Neuronal stem cell (in vitro differentiated cells): Measurements from ENCODE around the gene ZBED2.

Experiments used
- DNase-seq: peaks from one replicate; pipeline ENCODE4 v3.0.0-alpha.2; 2013; ENCODE audit warnings: low spot score
- H2AFZ ChIP-seq: one replicate; pipeline ENCODE4 v1.6.1; 2013; ENCODE audit warnings: mild to moderate bottlenecking, low read length, inconsistent platforms
- H2AK5ac ChIP-seq: 2 replicates; pipeline ENCODE4 v1.6.1; 2013; ENCODE audit warnings: low read depth, mild to moderate bottlenecking, inconsistent platforms, low read length, moderate library complexity, mixed read lengths
- H2BK120ac ChIP-seq: 2 replicates; pipeline ENCODE4 v1.6.1; 2013; ENCODE audit warnings: low read depth, mild to moderate bottlenecking, inconsistent platforms, low read length, moderate library complexity, mixed read lengths
- H2BK12ac ChIP-seq: one replicate; pipeline ENCODE4 v1.6.1; 2013; ENCODE audit warnings: low read length, inconsistent platforms
- H2BK15ac ChIP-seq: 2 replicates; pipeline ENCODE4 v1.6.1; 2013; ENCODE audit warnings: mild to moderate bottlenecking, low read length, inconsistent platforms, mixed read lengths
- H2BK5ac ChIP-seq: one replicate; pipeline ENCODE4 v1.6.1; 2013; ENCODE audit warnings: inconsistent platforms, mild to moderate bottlenecking, low read length, moderate library complexity
- H3K14ac ChIP-seq: one replicate; pipeline ENCODE4 v1.6.1; 2013; ENCODE audit warnings: low read length, inconsistent platforms
- H3K18ac ChIP-seq: 2 replicates; pipeline ENCODE4 v1.6.1; 2013; ENCODE audit warnings: low read length, inconsistent platforms
- H3K23ac ChIP-seq: 2 replicates; pipeline ENCODE4 v1.6.1; 2013; ENCODE audit warnings: low read depth, mild to moderate bottlenecking, mixed read lengths, low read length, inconsistent platforms; ENCODE audit not compliant: poor library complexity
- H3K27ac ChIP-seq: replicated peaks from 3 replicates; pipeline ENCODE4 v1.5.1; 2013; ENCODE audit warnings: low read length, inconsistent platforms
- H3K27me3 ChIP-seq, 3 experiments: 2 replicates each; pipeline ENCODE4 v1.6.1; 2013; ENCODE audit warnings: low read length in 3 of 3, mild to moderate bottlenecking in 2 of 3, inconsistent platforms in 1 of 3, low read depth in 1 of 3, mixed read lengths in 1 of 3, moderate library complexity in 1 of 3; ENCODE audit not compliant: control insufficient read depth in 3 of 3, insufficient read depth in 3 of 3
- H3K36me3 ChIP-seq, 2 donors: replicated peaks in 1 of 2; 2 replicates each; pipeline ENCODE4 v1.6.1; 2013; ENCODE audit warnings: low read length in 2 of 2; ENCODE audit not compliant: control insufficient read depth in 2 of 2, insufficient read depth in 2 of 2
- H3K4ac ChIP-seq: 2 replicates; pipeline ENCODE4 v1.6.1; 2013; ENCODE audit warnings: inconsistent platforms, mild to moderate bottlenecking, low read length, moderate library complexity
- H3K4me1 ChIP-seq, 2 donors: 1 replicate in 1 of 2; 2 replicates in 1 of 2; pipeline ENCODE4 v1.6.1; 2013; ENCODE audit warnings: low read length in 2 of 2, low read depth in 1 of 2; ENCODE audit not compliant: control insufficient read depth in 2 of 2, insufficient read depth in 1 of 2
- H3K4me2 ChIP-seq: one replicate; pipeline ENCODE4 v1.6.1; 2013; ENCODE audit warnings: mild to moderate bottlenecking, low read length, inconsistent platforms; ENCODE audit not compliant: insufficient read depth, poor library complexity, severe bottlenecking
- H3K4me3 ChIP-seq, 2 donors: 2 replicates each; pipeline ENCODE4 v1.5.1; 2013; ENCODE audit warnings: low read length in 2 of 2, mild to moderate bottlenecking in 2 of 2, inconsistent platforms in 1 of 2, moderate library complexity in 1 of 2
- H3K79me1 ChIP-seq: one replicate; pipeline ENCODE4 v1.6.1; 2013; ENCODE audit warnings: low read depth, mild to moderate bottlenecking, inconsistent platforms, low read length, moderate library complexity
- H3K9ac ChIP-seq: one replicate; pipeline ENCODE4 v1.6.1; 2013; ENCODE audit warnings: mild to moderate bottlenecking, low read depth, low read length, inconsistent platforms; ENCODE audit not compliant: poor library complexity
- H3K9me3 ChIP-seq, 2 donors: replicated peaks in 1 of 2; 2 replicates each; pipeline versions ENCODE3 to v1.6.1; 2013; ENCODE audit warnings: low read length in 2 of 2, mild to moderate bottlenecking in 2 of 2, inconsistent platforms in 1 of 2, low read depth in 1 of 2, mixed read lengths in 1 of 2, moderate library complexity in 1 of 2; ENCODE audit not compliant: control insufficient read depth in 2 of 2, insufficient read depth in 1 of 2
- H4K8ac ChIP-seq: one replicate; pipeline ENCODE4 v1.6.1; 2013; ENCODE audit warnings: low read depth, mild to moderate bottlenecking, inconsistent platforms, low read length, moderate library complexity
- H4K91ac ChIP-seq: one replicate; pipeline ENCODE4 v1.6.1; 2013; ENCODE audit warnings: low read length, low read depth, mild to moderate bottlenecking, inconsistent platforms; ENCODE audit not compliant: poor library complexity
- WGBS, 2 donors: extraction: QIAGEN DNeasy Blood & Tissue Kit; methylation state at CpG; one replicate each; pipeline ENCODE4 v1.1.7; 2013; ENCODE audit warnings: missing lambda C conversion rate in 2 of 2, mixed read lengths in 1 of 2; ENCODE audit not compliant: insufficient read length in 2 of 2, insufficient replicate concordance in 1 of 2; ENCODE audit errors: extremely low coverage in 2 of 2; 5-methylcytosine and 5-hydroxymethylcytosine counted together

The ZBED2 gene

GRCh38 chr3:111616417-111617105 is 21.4 kb upstream of the ZBED2 start:
- no peak overlapping the region for H2BK5ac ChIP-seq
- H3K4me3 ChIP-seq, result peak overlapping the region in 1 of 2 donors; percentile 28
- H3K9ac ChIP-seq, result no peak overlapping the region
- no peaks in the 10 kb centered on the region for H3K4me1 ChIP-seq
- peaks cover 0 to 8% of the 10 kb centered on the region in 2 donors for H3K9me3 ChIP-seq
- WGBS, 2 donors, result no CpG with 5 or more reads among the region's 6 CpGs
- H3K18ac ChIP-seq, result peak overlapping the region; percentile 72
- no peak overlapping the region for H3K14ac ChIP-seq
- no peak overlapping the region for H2BK120ac ChIP-seq
- no peak overlapping the region for H4K91ac ChIP-seq
- no peak overlapping the region for H2BK15ac ChIP-seq
- DNase-seq, result no peak
- H3K36me3 ChIP-seq, result no peaks in the 10 kb centered on the region
- H3K4me2 ChIP-seq, result no peak overlapping the region
- no peak overlapping the region for H2AK5ac ChIP-seq
- H4K8ac ChIP-seq, result no peak overlapping the region
- H3K4ac ChIP-seq, result no peak overlapping the region
- peak overlapping the region; percentile 43 for H2BK12ac ChIP-seq
- H3K79me1 ChIP-seq, result no peaks in the 10 kb centered on the region
- H3K27ac ChIP-seq, result no peak overlapping the region
- no peak overlapping the region for H2AFZ ChIP-seq
- H3K27me3 ChIP-seq, result no peaks in the 10 kb centered on the region
- peak overlapping the region; percentile 17 for H3K23ac ChIP-seq

GRCh38 chr3:111615880-111616279 is 20.7 kb upstream of the ZBED2 start:
- Histone ChIP-seq H3K23ac (no peak overlapping the region), H2BK12ac (no peak overlapping the region), H2BK15ac (no peak overlapping the region), H2AK5ac (no peak overlapping the region), H3K36me3 (no peaks in the 10 kb centered on the region), H3K9ac (no peak overlapping the region), H3K4me2 (no peak overlapping the region), H3K4ac (no peak overlapping the region), H4K91ac (no peak overlapping the region), H3K14ac (no peak overlapping the region), H3K4me3 (no peak overlapping the region), H4K8ac (no peak overlapping the region), H2AFZ (no peak overlapping the region), H3K18ac (no peak overlapping the region), H3K79me1 (no peaks in the 10 kb centered on the region), H3K9me3 (peaks cover 0 to 8% of the 10 kb centered on the region in 2 donors), H2BK120ac (no peak overlapping the region), H3K27ac (no peak overlapping the region), H2BK5ac (no peak overlapping the region), H3K4me1 (no peaks in the 10 kb centered on the region), H3K27me3 (no peaks in the 10 kb centered on the region)
- WGBS, 2 donors, result no CpG with 5 or more reads among the region's 3 CpGs
- DNase-seq, result no peak

GRCh38 chr3:111613294-111613693 is 18.1 kb upstream of the ZBED2 start:
- Histone ChIP-seq H3K18ac (no peak overlapping the region), H2BK15ac (no peak overlapping the region), H4K8ac (no peak overlapping the region), H2AK5ac (no peak overlapping the region), H3K36me3 (no peaks in the 10 kb centered on the region), H2BK5ac (no peak overlapping the region), H3K79me1 (no peaks in the 10 kb centered on the region), H3K23ac (no peak overlapping the region), H3K4me2 (no peak overlapping the region), H4K91ac (no peak overlapping the region), H2BK12ac (no peak overlapping the region), H3K4me1 (no peaks in the 10 kb centered on the region), H3K14ac (no peak overlapping the region), H3K27ac (no peak overlapping the region), H2BK120ac (no peak overlapping the region), H3K4me3 (no peak overlapping the region), H2AFZ (no peak overlapping the region), H3K9me3 (peaks cover 0 to 8% of the 10 kb centered on the region in 2 donors), H3K9ac (no peak overlapping the region), H3K4ac (no peak overlapping the region), H3K27me3 (no peaks in the 10 kb centered on the region)
- no peak for DNase-seq
- no CpG with 5 or more reads among the region's 1 CpG for WGBS, 2 donors

- Histone ChIP-seq H2BK15ac (no peak overlapping the region), H3K4me3 (no peak overlapping the region), H3K27ac (no peak overlapping the region), H2AK5ac (no peak overlapping the region), H3K27me3 (no peaks in the 10 kb centered on the region), H3K4ac (no peak overlapping the region), H3K4me1 (no peaks in the 10 kb centered on the region), H4K91ac (no peak overlapping the region), H2BK5ac (no peak overlapping the region), H3K18ac (no peak overlapping the region), H3K9ac (no peak overlapping the region), H3K23ac (no peak overlapping the region), H4K8ac (no peak overlapping the region), H3K14ac (no peak overlapping the region), H2BK120ac (no peak overlapping the region), H2BK12ac (no peak overlapping the region), H3K79me1 (no peaks in the 10 kb centered on the region), H3K9me3 (no peaks in the 10 kb centered on the region), H3K36me3 (no peaks in the 10 kb centered on the region), H3K4me2 (no peak overlapping the region), H2AFZ (no peak overlapping the region)
- no peak for DNase-seq
- no CpG with 5 or more reads among the region's 8 CpGs for WGBS, 2 donors
Observed at GRCh38 chr3:111610612-111611054, 15.5 kb upstream of the ZBED2 start.
